ENCODE measurements around the gene RAP1GDS1. TPM values are rescaled to one million over a fixed set of nuclear protein-coding genes. Genes with fewer than 3 reads are reported as not detected.

The RAP1GDS1 gene
- total and polyA plus RNA-seq, 8 donors, result 8.7 to 49.9 (median 13.9) TPM

- no peak for DNase-seq
- H3K9me3 ChIP-seq, result no peaks in the 10 kb centered on the region
- no peaks in the 10 kb centered on the region for H3K27me3 ChIP-seq
- intact Hi-C loops (cut with DNase I; ENCODE audit: low total_unique reads), result loop anchor here (10.0 kb wide), 1 partner anchor 882 kb away; no protein-coding TSS in a partner anchor
- no peak for TF ChIP-seq EP300 (IDR thresholded peaks at IDR 0.05)
- no peak for TF ChIP-seq POLR2AphosphoS5 (IDR thresholded peaks at IDR 0.05)
- TF ChIP-seq CTCF (IDR thresholded peaks at IDR 0.05), result no peak
- no peak for TF ChIP-seq POLR2A (IDR thresholded peaks at IDR 0.05)
- H3K36me3 ChIP-seq, result no peaks in the 10 kb centered on the region
- H3K27ac ChIP-seq, result no peak overlapping the region
- 70 to 89% (median 75%) methylated on average over 4 of the region's 4 CpGs for WGBS, 5 donors
- H3K4me3 ChIP-seq, result no peak overlapping the region
- peaks cover 0 to 39% (median 7%) of the 10 kb centered on the region in 4 donors for H3K4me1 ChIP-seq
Measured at GRCh38 chr4:98493296-98493695, 232.1 kb downstream of the RAP1GDS1 start.

Other genes with a start within 250 kb of the RAP1GDS1 start
- gene STPG2, start 117.9 kb upstream of the RAP1GDS1 start, total RNA-seq, result under 1 TPM in 2 of 5 donors, not detected in 3; 0.37 to 0.89 TPM
- gene STPG2, start 117.9 kb upstream of the RAP1GDS1 start, polyA plus RNA-seq, result under 1 TPM in 2 of 3 donors, not detected in 1; 0.05 to 0.61 TPM

All from stomach (tissue), 9 donors.